Hepatocyte (in vitro differentiated cells): ENCODE data around the gene LYPD6. TPM values are rescaled to one million over a fixed set of nuclear protein-coding genes. Genes with fewer than 3 reads are reported as not detected.

ENCODE experiments used
- DNase-seq: peaks from one replicate; pipeline ENCODE4 v3.0.0-alpha.2; 2016; ENCODE audit warnings: low spot score
- H2AFZ ChIP-seq: fragments of 200-600 bp; sonication (generic); 2 replicates; pipeline ENCODE4 v1.6.0; 2016; ENCODE audit warnings: antibody characterized with exemption, mild to moderate bottlenecking
- H3K27ac ChIP-seq: fragments of 200-600 bp; sonication (generic); 2 replicates; pipeline ENCODE4 v1.5.1; 2016; ENCODE audit warnings: mild to moderate bottlenecking
- H3K27me3 ChIP-seq: fragments of 200-600 bp; sonication (generic); 2 replicates; pipeline ENCODE4 v1.6.1; 2016
- H3K36me3 ChIP-seq: fragments of 200-600 bp; sonication (generic); replicated peaks from 2 replicates; pipeline ENCODE4 v1.5.1; 2016; ENCODE audit warnings: low read depth; ENCODE audit not compliant: insufficient read depth
- H3K4me1 ChIP-seq: fragments of 200-600 bp; sonication (generic); 2 replicates; pipeline ENCODE4 v1.5.1; 2016; ENCODE audit warnings: mild to moderate bottlenecking, moderate library complexity; ENCODE audit not compliant: insufficient read depth
- H3K4me2 ChIP-seq: fragments of 200-600 bp; sonication (generic); 2 replicates; pipeline ENCODE4 v1.6.0; 2016
- H3K4me3 ChIP-seq: fragments of 200-600 bp; sonication (generic); 2 replicates; pipeline ENCODE4 v1.5.1; 2016; ENCODE audit warnings: mild to moderate bottlenecking
- H3K79me2 ChIP-seq: fragments of 200-600 bp; sonication (generic); 2 replicates; pipeline ENCODE4 v1.6.0; 2017; ENCODE audit warnings: mild to moderate bottlenecking
- H3K9me2 ChIP-seq: fragments of 200-600 bp; sonication (generic); replicated peaks from 2 replicates; pipeline ENCODE4 v1.6.0; 2017; ENCODE audit warnings: mild to moderate bottlenecking; ENCODE audit not compliant: insufficient read depth
- H3K9me3 ChIP-seq: fragments of 200-600 bp; sonication (generic); 2 replicates; pipeline ENCODE4 v1.5.1; 2016; ENCODE audit warnings: low read depth, mild to moderate bottlenecking
- H4K20me1 ChIP-seq: fragments of 200-600 bp; sonication (generic); 2 replicates; pipeline ENCODE4 v1.6.0; 2016; ENCODE audit warnings: mild to moderate bottlenecking; ENCODE audit not compliant: insufficient read depth, poor library complexity, severe bottlenecking
- EZH2 ChIP-seq: fragments of 200-600 bp; sonication (generic); IDR thresholded peaks from 2 replicates; pipeline ENCODE4 v1.6.1; 2016; ENCODE audit warnings: antibody characterized with exemption, mild to moderate bottlenecking, borderline replicate concordance
- EZH2phosphoT487 ChIP-seq: fragments of 200-600 bp; sonication (generic); IDR thresholded peaks from one replicate; pipeline ENCODE4 v1.6.1; 2018; ENCODE audit warnings: antibody characterized with exemption, mild to moderate bottlenecking, low read depth, moderate library complexity; ENCODE audit not compliant: unreplicated experiment, severe bottlenecking
- WGBS: methylation state at CpG from one replicate; pipeline ENCODE4 v1.1.6; 2016; ENCODE audit warnings: low lambda C conversion rate; ENCODE audit errors: missing lambda C conversion rate; 5-methylcytosine and 5-hydroxymethylcytosine counted together
- polyA plus RNA-seq: library from polyadenylated mRNA; unstranded; fragments of >200 nt; fragmentation: Nextera tagmentation; extraction: Ambion mirVana; gene quantifications from 2 replicates; pipeline ENCODE4 v1.2.1, GENCODE V29; 2016
- total RNA-seq: library from RNA; depleted of rRNA; stranded (reverse); fragments of >200 nt; gene quantifications from 2 replicates; pipeline ENCODE4 v1.2.3, GENCODE V29; 2014
- TF ChIP-seq, protein P1 (sequence below): fragments of 200-600 bp; sonication (generic); IDR thresholded peaks from 2 replicates; pipeline ENCODE4 v1.5.1; 2016; ENCODE audit warnings: antibody characterized with exemption, mild to moderate bottlenecking; ENCODE audit not compliant: poor library complexity

Gene LYPD6
- total and polyA plus RNA-seq, 2 experiments from 2014 or later: 5.3 to 11.2 TPM

GRCh38 chr2:149365931-149366583 is 35.7 kb downstream of the LYPD6 start:
- H3K4me1 ChIP-seq: no peaks in the 10 kb centered on the region
- H3K79me2 ChIP-seq: peaks cover 2% of the 10 kb centered on the region
- no peaks in the 10 kb centered on the region for H3K9me3 ChIP-seq
- TF ChIP-seq EZH2phosphoT487 (no peak), EZH2 (no peak)
- TF ChIP-seq, protein P1, sequence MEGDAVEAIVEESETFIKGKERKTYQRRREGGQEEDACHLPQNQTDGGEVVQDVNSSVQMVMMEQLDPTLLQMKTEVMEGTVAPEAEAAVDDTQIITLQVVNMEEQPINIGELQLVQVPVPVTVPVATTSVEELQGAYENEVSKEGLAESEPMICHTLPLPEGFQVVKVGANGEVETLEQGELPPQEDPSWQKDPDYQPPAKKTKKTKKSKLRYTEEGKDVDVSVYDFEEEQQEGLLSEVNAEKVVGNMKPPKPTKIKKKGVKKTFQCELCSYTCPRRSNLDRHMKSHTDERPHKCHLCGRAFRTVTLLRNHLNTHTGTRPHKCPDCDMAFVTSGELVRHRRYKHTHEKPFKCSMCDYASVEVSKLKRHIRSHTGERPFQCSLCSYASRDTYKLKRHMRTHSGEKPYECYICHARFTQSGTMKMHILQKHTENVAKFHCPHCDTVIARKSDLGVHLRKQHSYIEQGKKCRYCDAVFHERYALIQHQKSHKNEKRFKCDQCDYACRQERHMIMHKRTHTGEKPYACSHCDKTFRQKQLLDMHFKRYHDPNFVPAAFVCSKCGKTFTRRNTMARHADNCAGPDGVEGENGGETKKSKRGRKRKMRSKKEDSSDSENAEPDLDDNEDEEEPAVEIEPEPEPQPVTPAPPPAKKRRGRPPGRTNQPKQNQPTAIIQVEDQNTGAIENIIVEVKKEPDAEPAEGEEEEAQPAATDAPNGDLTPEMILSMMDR: no peak
- no peaks in the 10 kb centered on the region for H4K20me1 ChIP-seq
- no peak overlapping the region for H3K4me2 ChIP-seq
- H3K9me2 ChIP-seq: no peaks in the 10 kb centered on the region
- H3K4me3 ChIP-seq: no peak overlapping the region
- H3K36me3 ChIP-seq: no peaks in the 10 kb centered on the region
- no peak overlapping the region for H2AFZ ChIP-seq
- DNase-seq: peak; percentile 13
- H3K27me3 ChIP-seq: peaks cover 10% of the 10 kb centered on the region
- 50% methylated on average over 5 of the region's 5 CpGs for WGBS
- H3K27ac ChIP-seq: peak overlapping the region; percentile 47

GRCh38 chr2:149370061-149370775 is 39.8 kb downstream of the LYPD6 start:
- DNase-seq: no peak
- peaks cover 8% of the 10 kb centered on the region for H3K27me3 ChIP-seq
- H3K79me2 ChIP-seq: peaks cover 2% of the 10 kb centered on the region
- H3K36me3 ChIP-seq: no peaks in the 10 kb centered on the region
- H2AFZ ChIP-seq: no peak overlapping the region
- no peaks in the 10 kb centered on the region for H3K9me3 ChIP-seq
- H3K4me3 ChIP-seq: no peak overlapping the region
- no peak overlapping the region for H3K27ac ChIP-seq
- TF ChIP-seq, protein P1: no peak
- TF ChIP-seq EZH2 (no peak), EZH2phosphoT487 (no peak)
- H3K9me2 ChIP-seq: no peaks in the 10 kb centered on the region
- H3K4me2 ChIP-seq: no peak overlapping the region
- 88% methylated on average over 5 of the region's 5 CpGs for WGBS
- no peaks in the 10 kb centered on the region for H3K4me1 ChIP-seq
- H4K20me1 ChIP-seq: no peaks in the 10 kb centered on the region

GRCh38 chr2:149371476-149371875 is 41.1 kb downstream of the LYPD6 start:
- Histone ChIP-seq H3K27me3 (peaks cover 8% of the 10 kb centered on the region), H3K27ac (no peak overlapping the region), H3K4me1 (no peaks in the 10 kb centered on the region), H3K36me3 (no peaks in the 10 kb centered on the region), H3K79me2 (no peaks in the 10 kb centered on the region), H3K4me3 (no peak overlapping the region), H2AFZ (no peak overlapping the region), H3K9me3 (no peaks in the 10 kb centered on the region), H3K9me2 (no peaks in the 10 kb centered on the region), H3K4me2 (no peak overlapping the region), H4K20me1 (no peaks in the 10 kb centered on the region)
- no peak for DNase-seq
- TF ChIP-seq EZH2 (no peak), EZH2phosphoT487 (no peak)
- TF ChIP-seq, protein P1: no peak
- WGBS: 94% methylated on average over 6 of the region's 6 CpGs
